ENCODE measurements around the gene NFYC.

Gene NFYC

DNA sequence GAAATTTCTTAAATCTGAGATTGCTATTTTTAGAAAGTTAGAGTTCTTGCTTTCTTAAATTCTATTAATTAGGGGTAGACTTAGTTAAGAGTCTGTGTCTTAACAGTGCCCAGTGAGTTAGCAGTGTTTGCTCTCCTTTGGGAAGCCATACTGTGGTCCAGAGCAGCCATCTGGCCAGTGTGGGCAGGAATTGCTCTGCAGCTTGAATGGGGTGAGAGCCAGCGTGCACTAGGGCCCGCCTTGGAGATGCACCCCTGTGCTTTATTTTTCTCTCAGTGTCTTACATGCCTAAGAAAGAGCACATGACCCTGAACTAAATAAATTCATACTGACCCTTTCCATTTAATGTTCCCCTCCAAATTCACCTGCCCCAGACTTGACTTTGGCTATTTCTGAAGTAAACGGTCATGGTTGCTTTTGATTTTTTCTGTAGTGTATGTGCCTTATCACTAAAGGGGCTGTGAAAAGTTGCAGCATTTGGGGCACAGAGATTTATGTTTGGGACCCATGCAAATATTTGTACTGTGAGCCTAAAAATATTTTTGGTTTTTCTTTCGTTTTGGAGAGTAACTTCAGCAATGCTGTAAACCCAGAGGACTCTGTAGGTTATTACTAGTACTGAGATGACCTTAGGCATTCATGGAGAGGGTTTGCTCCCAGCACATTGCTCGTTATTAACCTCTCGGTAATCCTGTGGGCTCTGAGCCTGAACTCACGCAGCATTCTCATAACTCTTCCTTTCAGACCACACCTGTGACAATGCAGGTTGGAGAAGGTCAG lies 70.8 kb downstream of the NFYC start:
- Histone ChIP-seq H3K4me3 (ENCODE audit: extremely low read depth, insufficient read depth, low read length, poor library complexity, severe bottlenecking) (no peak overlapping the region), H3K9me3 (ENCODE audit: control insufficient read depth, low read length) (no peaks in the 10 kb centered on the region), H3K36me3 (ENCODE audit: control insufficient read depth, insufficient read depth, low read length) (peaks cover 83% of the 10 kb centered on the region), H3K4me1 (ENCODE audit: control insufficient read depth, insufficient read depth, low read length, poor library complexity, severe bottlenecking) (peaks cover 7% of the 10 kb centered on the region), H3K27ac (ENCODE audit: low read depth, low read length, severe bottlenecking) (no peak overlapping the region)
- WGBS, 2 experiments (ENCODE audit: insufficient coverage in 2 of 2) = 86 to 100% methylated on average over 2 to 4 of the region's 7 CpGs

DNA sequence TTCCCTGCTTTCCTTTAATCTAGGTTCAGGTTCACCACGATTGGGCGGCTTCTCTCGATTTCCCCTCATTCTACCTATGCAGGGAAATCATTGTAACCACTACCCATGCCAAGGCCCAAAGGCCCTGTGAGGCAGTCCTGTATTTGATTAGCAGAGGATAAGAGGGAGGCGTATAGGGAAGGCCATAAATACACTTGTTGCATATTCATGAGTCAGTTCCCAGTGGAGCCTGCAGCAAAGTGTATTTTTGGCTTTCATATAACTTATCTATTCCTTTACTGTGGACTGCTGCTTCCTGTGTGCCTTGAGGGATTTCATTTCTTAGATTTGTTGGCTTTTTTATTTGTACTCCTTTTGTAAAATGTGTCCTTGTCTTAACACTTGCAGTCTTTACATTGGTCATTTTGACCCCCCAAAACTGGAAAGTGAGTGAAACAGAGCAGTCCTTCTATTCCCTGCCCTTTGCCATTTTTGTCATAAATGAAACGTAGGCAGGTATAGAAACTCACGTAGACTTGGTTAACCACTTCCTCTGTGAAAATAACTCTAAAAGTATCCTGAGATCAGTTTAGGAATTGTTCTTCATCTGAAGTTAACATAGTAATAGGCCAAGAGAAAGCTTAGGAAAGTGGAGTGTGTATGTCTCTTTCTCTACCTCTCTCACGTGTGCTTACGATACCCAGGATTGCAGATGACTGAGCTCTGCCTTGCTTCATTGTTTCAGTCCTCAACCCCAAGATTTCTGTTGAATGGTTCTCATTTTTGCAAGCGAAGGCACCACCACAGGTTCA lies 72.4 kb downstream of the NFYC start:
- Histone ChIP-seq H3K36me3 (ENCODE audit: control insufficient read depth, insufficient read depth, low read length) (peaks cover 82% of the 10 kb centered on the region), H3K4me1 (ENCODE audit: control insufficient read depth, insufficient read depth, low read length, poor library complexity, severe bottlenecking) (peaks cover 7% of the 10 kb centered on the region), H3K4me3 (ENCODE audit: extremely low read depth, insufficient read depth, low read length, poor library complexity, severe bottlenecking) (no peak overlapping the region), H3K9me3 (ENCODE audit: control insufficient read depth, low read length) (no peaks in the 10 kb centered on the region), H3K27ac (ENCODE audit: low read depth, low read length, severe bottlenecking) (no peak overlapping the region)
- WGBS, 2 experiments (ENCODE audit: insufficient coverage in 2 of 2) = 89 to 100% methylated on average over 4 to 9 of the region's 9 CpGs

DNA sequence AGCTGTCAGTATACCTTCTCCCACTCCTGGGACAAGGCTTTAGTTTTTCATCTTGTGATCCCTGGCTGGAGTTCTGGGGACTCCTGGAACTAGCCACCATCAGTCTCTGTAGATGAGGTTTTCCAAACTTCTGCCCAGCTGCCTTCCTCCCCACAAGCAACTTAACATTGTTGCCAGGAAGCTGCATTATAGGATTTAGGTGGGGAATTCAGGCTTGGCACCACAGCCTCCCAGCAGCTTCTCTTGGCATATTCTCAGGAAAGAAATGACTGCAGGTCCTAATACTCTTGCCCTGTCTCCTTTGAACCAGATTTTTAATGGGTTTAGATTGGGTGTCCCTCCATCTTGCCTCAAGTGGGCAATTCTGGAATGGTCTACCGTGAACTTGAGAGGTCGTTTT lies 73.5 kb downstream of the NFYC start:
- WGBS, 2 experiments (ENCODE audit: insufficient coverage in 2 of 2) = 73 to 100% methylated on average over 1 to 2 of the region's 2 CpGs
- H3K4me1 ChIP-seq (ENCODE audit: control insufficient read depth, insufficient read depth, low read length, poor library complexity, severe bottlenecking) = peaks cover 7% of the 10 kb centered on the region
- H3K36me3 ChIP-seq (ENCODE audit: control insufficient read depth, insufficient read depth, low read length) = peaks cover 82% of the 10 kb centered on the region
- H3K27ac ChIP-seq (ENCODE audit: low read depth, low read length, severe bottlenecking) = no peak overlapping the region
- H3K9me3 ChIP-seq (ENCODE audit: control insufficient read depth, low read length) = no peaks in the 10 kb centered on the region
- no peak overlapping the region for H3K4me3 ChIP-seq (ENCODE audit: extremely low read depth, insufficient read depth, low read length, poor library complexity, severe bottlenecking)

DNA sequence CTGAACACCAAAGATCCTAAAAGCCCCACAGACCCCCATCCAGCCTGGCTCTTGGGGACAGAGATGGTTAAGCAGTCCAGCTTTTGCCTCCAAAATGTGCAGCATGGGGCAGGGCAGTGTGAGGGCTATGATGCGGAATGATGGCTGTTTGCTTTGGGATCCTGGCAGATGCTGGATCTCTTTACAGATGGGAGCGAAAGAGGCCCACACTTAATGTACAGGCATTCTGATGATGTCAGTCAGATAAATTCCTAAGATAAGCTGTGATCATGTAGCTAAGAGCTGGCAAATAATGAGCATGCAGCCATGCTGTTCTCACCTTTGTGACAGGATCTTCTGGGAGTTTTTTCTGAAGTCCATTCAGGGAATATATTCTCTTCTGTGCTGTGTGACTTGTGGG lies 74.5 kb downstream of the NFYC start:
- Histone ChIP-seq H3K4me3 (ENCODE audit: extremely low read depth, insufficient read depth, low read length, poor library complexity, severe bottlenecking) (no peak overlapping the region), H3K4me1 (ENCODE audit: control insufficient read depth, insufficient read depth, low read length, poor library complexity, severe bottlenecking) (peaks cover 11% of the 10 kb centered on the region), H3K27ac (ENCODE audit: low read depth, low read length, severe bottlenecking) (no peak overlapping the region), H3K9me3 (ENCODE audit: control insufficient read depth, low read length) (no peaks in the 10 kb centered on the region), H3K36me3 (ENCODE audit: control insufficient read depth, insufficient read depth, low read length) (peaks cover 73% of the 10 kb centered on the region)
- 94 to 95% methylated on average over 2 of the region's 2 CpGs for WGBS, 2 experiments (ENCODE audit: insufficient coverage in 2 of 2)

DNA sequence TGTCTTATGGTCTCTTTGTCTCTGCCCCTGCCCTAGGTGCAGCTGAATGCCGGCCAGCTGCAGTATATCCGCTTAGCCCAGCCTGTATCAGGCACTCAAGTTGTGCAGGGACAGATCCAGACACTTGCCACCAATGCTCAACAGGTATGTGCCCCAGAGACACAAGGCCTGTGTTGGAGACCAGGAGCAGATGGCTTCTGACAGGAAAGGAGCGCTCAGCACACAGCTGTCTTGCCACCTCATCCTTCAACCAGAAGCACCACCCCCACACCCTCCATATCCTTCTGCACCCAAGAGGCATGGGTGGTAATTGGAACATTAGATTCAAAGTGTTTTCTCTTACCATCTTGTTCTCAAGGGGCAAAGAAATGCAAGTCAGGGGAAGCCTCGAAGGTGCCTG lies 75.1 kb downstream of the NFYC start:
- Histone ChIP-seq H3K4me1 (ENCODE audit: control insufficient read depth, insufficient read depth, low read length, poor library complexity, severe bottlenecking) (peaks cover 11% of the 10 kb centered on the region), H3K27ac (ENCODE audit: low read depth, low read length, severe bottlenecking) (no peak overlapping the region), H3K4me3 (ENCODE audit: extremely low read depth, insufficient read depth, low read length, poor library complexity, severe bottlenecking) (no peak overlapping the region), H3K9me3 (ENCODE audit: control insufficient read depth, low read length) (no peaks in the 10 kb centered on the region), H3K36me3 (ENCODE audit: control insufficient read depth, insufficient read depth, low read length) (peaks cover 77% of the 10 kb centered on the region)
- WGBS, 2 experiments (ENCODE audit: insufficient coverage in 2 of 2) = 88 to 98% methylated on average over 3 of the region's 4 CpGs

DNA sequence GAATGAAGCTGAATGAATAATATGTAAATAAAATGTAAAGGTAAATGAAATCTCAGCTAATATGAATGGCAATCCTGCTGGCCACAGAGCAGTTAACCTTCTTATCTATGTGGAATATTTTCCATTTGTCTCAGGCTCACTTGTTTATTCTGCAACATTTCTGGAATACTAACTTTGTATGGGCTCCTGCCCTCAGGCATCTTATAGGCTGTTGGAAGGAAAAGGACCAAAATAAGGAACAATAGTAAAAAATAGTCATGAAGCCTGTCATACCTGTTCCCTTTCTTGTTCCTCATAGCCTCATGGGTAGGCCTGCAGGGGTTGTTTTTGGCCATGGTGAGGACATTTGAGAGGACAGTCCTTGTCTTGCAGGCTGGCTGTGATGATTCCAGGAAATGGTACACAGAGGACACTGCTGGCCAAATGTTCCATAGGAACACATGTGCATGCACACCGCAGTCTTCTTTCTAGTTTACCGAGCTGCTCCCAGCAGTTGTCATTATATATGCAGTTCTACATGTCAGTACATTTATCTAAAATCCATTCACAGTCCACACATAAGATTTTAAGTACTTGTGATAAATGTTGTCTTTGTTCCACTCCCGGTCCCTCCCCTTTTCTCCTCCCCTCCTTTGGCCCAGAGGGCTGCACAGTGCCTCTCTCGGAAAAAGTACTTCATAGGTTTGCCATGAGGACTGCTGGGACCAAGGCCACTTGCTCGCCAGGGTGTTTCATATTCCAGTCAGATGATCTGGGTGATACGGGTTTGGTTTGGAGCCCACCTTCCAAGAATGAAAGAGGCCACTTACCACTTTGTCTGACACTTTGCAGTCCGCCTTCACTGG lies 76.9 kb downstream of the NFYC start:
- Histone ChIP-seq H3K4me1 (ENCODE audit: control insufficient read depth, insufficient read depth, low read length, poor library complexity, severe bottlenecking) (peaks cover 11% of the 10 kb centered on the region), H3K27ac (ENCODE audit: low read depth, low read length, severe bottlenecking) (no peak overlapping the region), H3K9me3 (ENCODE audit: control insufficient read depth, low read length) (no peaks in the 10 kb centered on the region), H3K36me3 (ENCODE audit: control insufficient read depth, insufficient read depth, low read length) (peaks cover 68% of the 10 kb centered on the region), H3K4me3 (ENCODE audit: extremely low read depth, insufficient read depth, low read length, poor library complexity, severe bottlenecking) (no peak overlapping the region)
- WGBS, 2 experiments (ENCODE audit: insufficient coverage in 2 of 2) = 81 to 96% methylated on average over 3 to 4 of the region's 7 CpGs

DNA sequence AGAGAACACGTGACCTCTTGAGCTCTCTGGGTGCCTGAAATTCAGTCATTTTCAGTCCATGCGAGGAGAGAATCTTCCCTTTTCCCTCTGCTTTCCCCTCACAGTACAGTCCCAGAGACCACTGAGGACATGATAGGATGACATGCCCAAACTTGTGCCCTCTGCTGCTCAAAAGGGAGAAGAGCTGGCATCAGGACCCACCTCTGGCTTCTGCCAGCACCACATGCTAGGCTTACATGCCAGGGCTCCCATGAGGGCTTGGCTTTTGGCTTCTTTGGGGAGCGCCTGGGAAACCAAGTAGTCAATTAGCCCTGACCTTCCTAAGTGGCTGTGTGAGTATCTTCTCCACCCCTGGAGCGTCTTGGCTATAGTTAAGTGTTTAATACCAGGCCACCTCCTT lies 78.3 kb downstream of the NFYC start:
- Histone ChIP-seq H3K27ac (ENCODE audit: low read depth, low read length, severe bottlenecking) (peak overlapping the region; percentile 18), H3K4me3 (ENCODE audit: extremely low read depth, insufficient read depth, low read length, poor library complexity, severe bottlenecking) (no peak overlapping the region), H3K9me3 (ENCODE audit: control insufficient read depth, low read length) (no peaks in the 10 kb centered on the region), H3K4me1 (ENCODE audit: control insufficient read depth, insufficient read depth, low read length, poor library complexity, severe bottlenecking) (peaks cover 11% of the 10 kb centered on the region), H3K36me3 (ENCODE audit: control insufficient read depth, insufficient read depth, low read length) (peaks cover 53% of the 10 kb centered on the region)
- WGBS, 2 experiments (ENCODE audit: insufficient coverage in 2 of 2) = 85 to 91% methylated on average over 3 to 4 of the region's 4 CpGs

DNA sequence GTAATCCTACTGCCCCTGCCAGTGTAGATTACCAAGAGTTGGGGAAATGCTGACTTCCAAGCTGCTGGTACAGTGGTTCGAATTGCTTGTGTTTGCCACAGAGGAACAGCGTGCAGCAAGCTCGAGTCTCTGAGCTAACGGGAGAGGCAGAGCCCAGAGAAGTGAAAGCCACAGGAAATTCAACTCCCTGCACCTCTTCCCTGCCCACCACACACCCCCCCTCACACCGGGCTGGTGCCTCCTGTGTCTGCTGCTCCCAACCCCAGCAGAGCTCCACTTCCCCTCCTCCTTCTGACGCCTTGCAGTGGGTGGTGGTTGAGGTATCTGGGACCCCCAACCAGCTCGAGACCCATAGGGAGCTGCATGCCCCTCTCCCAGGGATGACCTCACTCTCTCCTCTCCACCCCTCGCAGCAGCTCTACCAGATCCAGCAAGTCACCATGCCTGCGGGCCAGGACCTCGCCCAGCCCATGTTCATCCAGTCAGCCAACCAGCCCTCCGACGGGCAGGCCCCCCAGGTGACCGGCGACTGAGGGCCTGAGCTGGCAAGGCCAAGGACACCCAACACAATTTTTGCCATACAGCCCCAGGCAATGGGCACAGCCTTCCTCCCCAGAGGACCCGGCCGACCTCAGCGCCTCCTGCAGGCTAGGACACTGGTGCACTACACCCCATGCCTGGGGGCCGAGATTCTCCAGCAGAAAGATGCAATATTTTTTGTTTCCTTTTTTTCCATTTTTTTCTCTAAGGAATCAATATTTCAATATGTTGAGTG lies 79.0 kb downstream of the NFYC start:
- H3K36me3 ChIP-seq (ENCODE audit: control insufficient read depth, insufficient read depth, low read length) = peaks cover 52% of the 10 kb centered on the region
- peaks cover 8% of the 10 kb centered on the region for H3K4me1 ChIP-seq (ENCODE audit: control insufficient read depth, insufficient read depth, low read length, poor library complexity, severe bottlenecking)
- no peak overlapping the region for H3K27ac ChIP-seq (ENCODE audit: low read depth, low read length, severe bottlenecking)
- H3K9me3 ChIP-seq (ENCODE audit: control insufficient read depth, low read length) = no peaks in the 10 kb centered on the region
- WGBS, 2 experiments (ENCODE audit: insufficient coverage in 2 of 2) = 88 to 94% methylated on average over 11 to 13 of the region's 18 CpGs
- H3K4me3 ChIP-seq (ENCODE audit: extremely low read depth, insufficient read depth, low read length, poor library complexity, severe bottlenecking) = no peak overlapping the region

DNA sequence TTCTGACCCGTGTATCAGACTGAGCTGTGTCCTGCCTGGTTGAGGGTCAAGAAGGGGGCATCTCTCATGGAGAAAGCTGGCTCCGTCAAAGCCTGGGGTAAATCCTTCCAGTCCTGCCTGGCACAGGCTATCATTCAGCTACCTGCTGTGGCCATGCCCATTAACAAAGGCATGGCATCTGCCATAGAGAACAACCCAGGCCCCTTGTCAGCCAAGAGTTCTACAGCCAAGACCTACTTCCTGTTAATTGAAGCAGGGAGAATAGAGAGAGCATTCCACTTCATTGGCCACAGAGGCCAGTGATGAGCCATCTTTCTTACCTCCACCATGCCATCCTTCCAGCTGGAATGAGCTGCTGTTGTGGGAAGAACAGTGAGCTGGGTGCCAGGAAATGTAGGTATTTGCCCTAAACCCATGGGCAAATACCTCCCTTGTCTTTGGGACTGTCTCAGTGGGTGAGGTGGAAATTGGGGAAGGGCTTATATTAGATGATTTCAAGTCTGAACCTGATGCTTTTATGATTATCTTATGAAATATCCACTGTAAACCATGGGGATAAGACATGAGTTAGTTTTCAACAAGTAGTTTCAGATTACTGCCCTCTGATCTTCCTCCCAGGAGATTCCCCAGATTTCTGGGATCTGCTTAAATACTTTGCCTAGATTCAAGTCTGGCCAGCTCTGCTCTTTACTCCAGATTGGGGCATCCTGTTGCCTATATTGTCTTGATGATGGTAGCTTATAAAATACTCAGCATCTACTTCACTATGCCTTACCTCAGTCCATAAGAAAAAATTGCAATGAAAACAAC lies 80.8 kb downstream of the NFYC start:
- WGBS, 2 experiments (ENCODE audit: insufficient coverage in 2 of 2) = 88 to 94% methylated on average over 2 of the region's 2 CpGs
- Histone ChIP-seq H3K4me1 (ENCODE audit: control insufficient read depth, insufficient read depth, low read length, poor library complexity, severe bottlenecking) (peaks cover 4% of the 10 kb centered on the region), H3K27ac (ENCODE audit: low read depth, low read length, severe bottlenecking) (no peak overlapping the region), H3K36me3 (ENCODE audit: control insufficient read depth, insufficient read depth, low read length) (peaks cover 42% of the 10 kb centered on the region), H3K9me3 (ENCODE audit: control insufficient read depth, low read length) (peaks cover 11% of the 10 kb centered on the region), H3K4me3 (ENCODE audit: extremely low read depth, insufficient read depth, low read length, poor library complexity, severe bottlenecking) (no peak overlapping the region)

Measured in mesodermal cell (in vitro differentiated cells).